Hepatocyte (in vitro differentiated cells): ENCODE data around the gene FMNL3. TPM values are rescaled to one million over a fixed set of nuclear protein-coding genes. Genes with fewer than 3 reads are reported as not detected.
"Not testable (repeated sequence)": the region's sequence is repeated elsewhere in the genome, so short reads cannot be mapped to it uniquely, and the experiment has no call there.

Source experiments
- DNase-seq: peaks from one replicate; pipeline ENCODE4 v3.0.0-alpha.2; 2016; ENCODE audit warnings: low spot score
- H2AFZ ChIP-seq: fragments of 200-600 bp; sonication (generic); 2 replicates; pipeline ENCODE4 v1.6.0; 2016; ENCODE audit warnings: antibody characterized with exemption, mild to moderate bottlenecking
- H3K27ac ChIP-seq: fragments of 200-600 bp; sonication (generic); 2 replicates; pipeline ENCODE4 v1.5.1; 2016; ENCODE audit warnings: mild to moderate bottlenecking
- H3K27me3 ChIP-seq: fragments of 200-600 bp; sonication (generic); 2 replicates; pipeline ENCODE4 v1.6.1; 2016
- H3K36me3 ChIP-seq: fragments of 200-600 bp; sonication (generic); replicated peaks from 2 replicates; pipeline ENCODE4 v1.5.1; 2016; ENCODE audit warnings: low read depth; ENCODE audit not compliant: insufficient read depth
- H3K4me1 ChIP-seq: fragments of 200-600 bp; sonication (generic); 2 replicates; pipeline ENCODE4 v1.5.1; 2016; ENCODE audit warnings: mild to moderate bottlenecking, moderate library complexity; ENCODE audit not compliant: insufficient read depth
- H3K4me2 ChIP-seq: fragments of 200-600 bp; sonication (generic); 2 replicates; pipeline ENCODE4 v1.6.0; 2016
- H3K4me3 ChIP-seq: fragments of 200-600 bp; sonication (generic); 2 replicates; pipeline ENCODE4 v1.5.1; 2016; ENCODE audit warnings: mild to moderate bottlenecking
- H3K79me2 ChIP-seq: fragments of 200-600 bp; sonication (generic); 2 replicates; pipeline ENCODE4 v1.6.0; 2017; ENCODE audit warnings: mild to moderate bottlenecking
- H3K9me2 ChIP-seq: fragments of 200-600 bp; sonication (generic); replicated peaks from 2 replicates; pipeline ENCODE4 v1.6.0; 2017; ENCODE audit warnings: mild to moderate bottlenecking; ENCODE audit not compliant: insufficient read depth
- H3K9me3 ChIP-seq: fragments of 200-600 bp; sonication (generic); 2 replicates; pipeline ENCODE4 v1.5.1; 2016; ENCODE audit warnings: low read depth, mild to moderate bottlenecking
- H4K20me1 ChIP-seq: fragments of 200-600 bp; sonication (generic); 2 replicates; pipeline ENCODE4 v1.6.0; 2016; ENCODE audit warnings: mild to moderate bottlenecking; ENCODE audit not compliant: insufficient read depth, poor library complexity, severe bottlenecking
- EZH2 ChIP-seq: fragments of 200-600 bp; sonication (generic); IDR thresholded peaks from 2 replicates; pipeline ENCODE4 v1.6.1; 2016; ENCODE audit warnings: antibody characterized with exemption, mild to moderate bottlenecking, borderline replicate concordance
- EZH2phosphoT487 ChIP-seq: fragments of 200-600 bp; sonication (generic); IDR thresholded peaks from one replicate; pipeline ENCODE4 v1.6.1; 2018; ENCODE audit warnings: antibody characterized with exemption, mild to moderate bottlenecking, low read depth, moderate library complexity; ENCODE audit not compliant: unreplicated experiment, severe bottlenecking
- WGBS: methylation state at CpG from one replicate; pipeline ENCODE4 v1.1.6; 2016; ENCODE audit warnings: low lambda C conversion rate; ENCODE audit errors: missing lambda C conversion rate; 5-methylcytosine and 5-hydroxymethylcytosine counted together
- polyA plus RNA-seq: library from polyadenylated mRNA; unstranded; fragments of >200 nt; fragmentation: Nextera tagmentation; extraction: Ambion mirVana; gene quantifications from 2 replicates; pipeline ENCODE4 v1.2.1, GENCODE V29; 2016
- total RNA-seq: library from RNA; depleted of rRNA; stranded (reverse); fragments of >200 nt; gene quantifications from 2 replicates; pipeline ENCODE4 v1.2.3, GENCODE V29; 2014
- TF ChIP-seq, protein P1 (sequence below): fragments of 200-600 bp; sonication (generic); IDR thresholded peaks from 2 replicates; pipeline ENCODE4 v1.5.1; 2016; ENCODE audit warnings: antibody characterized with exemption, mild to moderate bottlenecking; ENCODE audit not compliant: poor library complexity

FMNL3 gene
- total and polyA plus RNA-seq, 2 experiments from 2014 or later, result 5.8 to 8.3 TPM

DNA sequence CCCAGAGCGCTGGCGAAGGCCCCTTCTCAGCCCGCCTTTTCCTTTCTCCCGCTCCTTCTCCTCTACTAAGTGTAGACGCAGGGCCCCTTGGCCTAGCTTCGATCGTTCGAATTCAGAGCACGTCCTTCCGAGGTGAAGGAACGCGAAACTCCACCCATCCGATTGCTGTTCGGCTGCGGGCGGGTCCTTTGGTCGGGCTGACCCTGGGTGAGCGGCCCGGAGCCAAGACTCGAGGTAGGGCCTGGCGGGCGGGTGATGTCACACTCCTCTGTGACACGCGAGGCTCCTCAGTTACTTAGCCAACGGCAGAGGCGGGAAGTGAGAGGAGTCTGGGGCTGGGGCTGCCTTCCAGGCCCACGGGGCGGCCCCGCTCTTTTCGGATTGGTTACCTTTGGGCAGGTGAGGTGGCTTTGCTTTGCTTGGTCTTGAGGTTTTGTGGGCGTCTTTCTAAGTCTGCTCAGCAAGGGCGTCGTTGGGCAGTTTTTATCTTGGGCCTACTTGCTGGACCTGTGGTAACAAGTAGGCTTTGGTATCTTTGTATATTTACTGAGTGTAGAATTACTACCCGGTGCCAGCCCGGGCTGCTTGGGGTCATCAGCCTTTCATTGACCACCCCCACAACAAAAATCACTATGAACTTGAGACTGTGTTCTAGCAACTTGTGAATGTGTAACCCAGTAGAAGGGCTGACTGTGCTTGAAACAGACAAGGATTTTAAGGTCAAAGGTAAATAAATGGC is 34.8 kb upstream of the FMNL3 start:
- Histone ChIP-seq H3K9me2 (no peaks in the 10 kb centered on the region), H4K20me1 (peaks cover 53% of the 10 kb centered on the region), H3K27ac (peak overlapping the region; percentile 97), H3K4me3 (peak overlapping the region; percentile 38), H3K27me3 (no peaks in the 10 kb centered on the region), H3K4me1 (peaks cover 18% of the 10 kb centered on the region), H3K79me2 (peaks cover 51% of the 10 kb centered on the region), H3K4me2 (peak overlapping the region; percentile 78), H3K36me3 (no peaks in the 10 kb centered on the region), H2AFZ (no peak overlapping the region), H3K9me3 (no peaks in the 10 kb centered on the region)
- TF ChIP-seq, protein P1, sequence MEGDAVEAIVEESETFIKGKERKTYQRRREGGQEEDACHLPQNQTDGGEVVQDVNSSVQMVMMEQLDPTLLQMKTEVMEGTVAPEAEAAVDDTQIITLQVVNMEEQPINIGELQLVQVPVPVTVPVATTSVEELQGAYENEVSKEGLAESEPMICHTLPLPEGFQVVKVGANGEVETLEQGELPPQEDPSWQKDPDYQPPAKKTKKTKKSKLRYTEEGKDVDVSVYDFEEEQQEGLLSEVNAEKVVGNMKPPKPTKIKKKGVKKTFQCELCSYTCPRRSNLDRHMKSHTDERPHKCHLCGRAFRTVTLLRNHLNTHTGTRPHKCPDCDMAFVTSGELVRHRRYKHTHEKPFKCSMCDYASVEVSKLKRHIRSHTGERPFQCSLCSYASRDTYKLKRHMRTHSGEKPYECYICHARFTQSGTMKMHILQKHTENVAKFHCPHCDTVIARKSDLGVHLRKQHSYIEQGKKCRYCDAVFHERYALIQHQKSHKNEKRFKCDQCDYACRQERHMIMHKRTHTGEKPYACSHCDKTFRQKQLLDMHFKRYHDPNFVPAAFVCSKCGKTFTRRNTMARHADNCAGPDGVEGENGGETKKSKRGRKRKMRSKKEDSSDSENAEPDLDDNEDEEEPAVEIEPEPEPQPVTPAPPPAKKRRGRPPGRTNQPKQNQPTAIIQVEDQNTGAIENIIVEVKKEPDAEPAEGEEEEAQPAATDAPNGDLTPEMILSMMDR, result no peak
- TF ChIP-seq EZH2phosphoT487 (no peak), EZH2 (no peak)
- DNase-seq, result peak; percentile 92
- WGBS, result under 1% methylated on average over 30 of the region's 35 CpGs

DNA sequence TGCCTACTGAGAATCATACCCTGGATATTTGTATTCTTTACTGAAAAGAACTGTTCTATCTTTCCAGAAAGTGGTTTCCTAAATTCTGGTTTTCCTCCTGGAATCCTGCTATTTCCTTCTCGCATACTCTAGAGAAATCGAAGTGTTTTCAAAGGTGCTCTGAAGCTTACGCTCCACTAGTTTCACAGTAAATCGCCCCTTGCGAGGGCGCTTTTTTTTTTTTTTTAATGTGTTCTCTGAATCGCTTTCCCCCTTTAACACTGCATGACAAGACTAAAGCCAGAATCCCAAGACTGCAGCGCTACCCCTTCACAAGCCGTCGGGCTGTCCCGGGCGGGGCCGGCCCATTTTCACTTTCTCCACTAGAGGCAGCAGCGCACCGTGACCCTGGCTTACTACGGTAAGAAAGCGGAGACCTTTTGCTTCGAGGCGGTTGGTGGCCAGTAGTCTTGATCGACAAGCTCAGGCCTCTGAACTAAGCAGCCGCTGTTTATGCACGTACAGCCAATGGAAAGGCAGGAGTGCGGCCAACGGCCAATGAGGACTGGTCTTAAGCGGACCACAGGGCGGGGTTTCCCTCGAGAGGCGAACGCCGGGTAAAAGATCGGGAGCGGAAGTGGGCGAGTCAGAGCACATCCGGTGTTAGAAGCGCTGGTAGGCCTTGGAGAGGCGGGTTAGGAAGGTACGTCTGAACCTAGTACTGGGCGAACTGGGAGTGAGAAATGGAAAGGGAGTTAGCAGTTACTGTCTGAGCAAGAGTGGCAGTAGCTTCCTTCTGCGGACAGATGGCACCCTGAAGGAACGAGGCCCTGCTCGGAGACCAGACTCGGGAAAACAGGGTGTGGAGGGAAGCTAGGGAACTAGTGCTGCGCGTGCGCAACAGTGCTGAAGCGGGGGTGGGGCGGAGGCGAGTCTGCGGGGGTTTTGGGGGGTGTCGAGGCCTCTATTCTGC is 34.0 kb upstream of the FMNL3 start, which contains the start of gene TMBIM6:
TSS of gene TMBIM6 (plus strand) at position 628 of the 952 bp plus-strand sequence. CDS start 10,937 bp downstream, outside the sequence.
- no peaks in the 10 kb centered on the region for H3K9me2 ChIP-seq
- peaks cover 18% of the 10 kb centered on the region for H3K4me1 ChIP-seq
- no peaks in the 10 kb centered on the region for H3K36me3 ChIP-seq
- H3K79me2 ChIP-seq, result peaks cover 43% of the 10 kb centered on the region
- H3K27me3 ChIP-seq, result no peaks in the 10 kb centered on the region
- peak within 1 kb of the TSS; percentile 78 for H3K4me2 ChIP-seq
- TF ChIP-seq, protein P1, result peak; percentile 96
- no peak for TF ChIP-seq EZH2phosphoT487
- no peak for TF ChIP-seq EZH2
- 5% methylated on average over 46 of the region's 50 CpGs for WGBS
- peak within 1 kb of the TSS; percentile 97 for H3K27ac ChIP-seq
- peaks cover 44% of the 10 kb centered on the region for H4K20me1 ChIP-seq
- peak; percentile 100 for DNase-seq
- H2AFZ ChIP-seq, result peak within 1 kb of the TSS; percentile 53
- H3K9me3 ChIP-seq, result no peaks in the 10 kb centered on the region
- H3K4me3 ChIP-seq, result peak within 1 kb of the TSS; percentile 38

DNA sequence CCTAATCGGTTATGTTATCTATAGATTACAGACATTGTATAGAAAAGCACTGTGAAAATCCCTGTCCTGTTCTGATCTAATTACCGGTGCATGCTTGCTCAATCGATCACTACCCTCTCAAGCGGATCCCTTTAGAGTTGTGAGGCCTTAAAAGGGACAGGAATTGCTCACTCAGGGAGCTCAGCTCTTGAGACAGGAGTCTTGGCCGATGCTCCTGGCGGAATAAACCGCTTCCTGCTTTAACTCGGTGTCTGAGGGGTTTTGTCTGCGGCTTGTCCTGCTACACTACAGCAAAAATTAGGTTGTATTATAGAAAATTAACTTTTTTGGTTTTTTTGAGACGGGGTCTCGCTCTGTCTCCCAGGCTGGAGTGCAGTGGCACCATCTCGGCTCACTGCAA is 33.1 kb upstream of the FMNL3 start:
- not testable (repeated sequence) for H3K9me3 ChIP-seq, H3K36me3 ChIP-seq, H3K4me3 ChIP-seq, H3K27me3 ChIP-seq, H3K4me2 ChIP-seq, H3K9me2 ChIP-seq, H3K27ac ChIP-seq, DNase-seq
- 84% methylated on average over 12 of the region's 12 CpGs for WGBS
- Histone ChIP-seq H3K4me1 (peaks cover 18% of the 10 kb centered on the region), H4K20me1 (peaks cover 35% of the 10 kb centered on the region), H3K79me2 (peaks cover 34% of the 10 kb centered on the region), H2AFZ (peak overlapping the region; percentile 53)

GRCh38 chr12:49738721-49739120 is 31.5 kb upstream of the FMNL3 start:
- not testable (repeated sequence) for H3K36me3 ChIP-seq, H3K9me2 ChIP-seq, H2AFZ ChIP-seq, H3K27ac ChIP-seq, H3K4me2 ChIP-seq, H3K4me1 ChIP-seq, H3K27me3 ChIP-seq, H3K4me3 ChIP-seq, DNase-seq, H3K9me3 ChIP-seq
- H4K20me1 ChIP-seq, result peaks cover 19% of the 10 kb centered on the region
- H3K79me2 ChIP-seq, result peaks cover 18% of the 10 kb centered on the region
- 91% methylated on average over 5 of the region's 5 CpGs for WGBS

- 91% methylated on average over 7 of the region's 7 CpGs for WGBS
- not testable (repeated sequence) for H3K9me3 ChIP-seq, H3K4me2 ChIP-seq, H3K9me2 ChIP-seq, H3K4me1 ChIP-seq, H4K20me1 ChIP-seq, H2AFZ ChIP-seq, H3K79me2 ChIP-seq, DNase-seq, H3K27ac ChIP-seq, H3K27me3 ChIP-seq, H3K36me3 ChIP-seq, H3K4me3 ChIP-seq
Observed at GRCh38 chr12:49734900-49735299, 27.7 kb upstream of the FMNL3 start.
